Measurements from ENCODE around the gene GP1BB. TPM values are rescaled to one million over a fixed set of nuclear protein-coding genes. Genes with fewer than 3 reads are reported as not detected.

Gene GP1BB
- polyA plus RNA-seq, 3 donors, result 0.13 to 1.5 (median 0.26) TPM

DNA sequence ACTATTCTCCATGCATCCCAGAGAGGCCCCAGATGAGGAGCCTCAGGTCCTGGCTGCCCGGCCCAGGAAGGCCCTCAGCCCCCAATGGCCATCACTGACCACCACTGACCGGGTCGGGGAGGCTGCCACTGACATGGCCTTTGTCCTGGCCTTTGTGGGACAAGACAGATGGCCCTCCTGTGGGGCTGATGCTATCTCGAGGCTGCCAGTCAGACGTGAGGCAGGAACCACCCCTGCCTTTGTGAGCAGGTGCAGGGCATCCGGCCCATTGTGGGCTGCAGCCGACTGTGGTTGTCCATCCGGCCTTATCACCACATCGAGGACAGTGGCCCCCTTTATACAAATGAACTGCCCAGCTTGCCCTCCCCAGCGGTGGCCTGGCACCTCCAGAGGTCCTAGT is 5.5 kb downstream of the GP1BB start:
- Mint-ChIP-seq H3K27me3 (ENCODE audit: low read depth in 3 of 3) (peaks cover 24 to 58% (median 27%) of the 10 kb centered on the region in 3 donors), H3K4me1 (peaks cover 6% of the 10 kb centered on the region), H3K36me3 (peaks cover 0 to 2% of the 10 kb centered on the region in 2 donors), H3K4me3 (no peak overlapping the region), H3K27ac (no peak overlapping the region), H3K9me3 (peaks cover 0 to 8% (median 5%) of the 10 kb centered on the region in 7 donors)
- intact Hi-C loops (cut with micrococcal nuclease), result no loop called here
- no peaks in the 10 kb centered on the region for H3K79me2 ChIP-seq (ENCODE audit: insufficient read depth, low read length)
- H3K4me2 ChIP-seq (replicated peaks; ENCODE audit: extremely low read depth, low read length, poor library complexity, severe bottlenecking), result no peak overlapping the region
- H3K36me3 ChIP-seq (replicated peaks in 1 of 2; ENCODE audit: control insufficient read depth in 1 of 2, insufficient read depth in 2 of 2, low read length in 2 of 2), result no peaks in the 10 kb centered on the region
- DNase-seq, result no peak
- H4K20me1 ChIP-seq (ENCODE audit: insufficient read depth, low read length), result no peaks in the 10 kb centered on the region
- H3K9me3 ChIP-seq (replicated peaks in 1 of 2; ENCODE audit: control insufficient read depth in 1 of 2, insufficient read depth in 1 of 2, low read length in 2 of 2), result peaks cover 0 to 6% of the 10 kb centered on the region in 2 donors
- H3K27ac ChIP-seq (ENCODE audit: low read depth in 1 of 2, low read length in 2 of 2), result no peak overlapping the region
- H2AFZ ChIP-seq (ENCODE audit: insufficient read depth, low read depth, low read length, poor library complexity, severe bottlenecking), result no peak overlapping the region
- H3K27me3 ChIP-seq (ENCODE audit: control insufficient read depth in 2 of 2, insufficient read depth in 2 of 2, low read length in 2 of 2), result peaks cover 5 to 24% of the 10 kb centered on the region in 2 donors
- H3K4me3 ChIP-seq (replicated peaks in 1 of 3; ENCODE audit: low read depth in 2 of 3, low read length in 3 of 3), result no peak overlapping the region
- TF ChIP-seq CTCF (IDR thresholded peaks at IDR 0.05), result no peak
- H3K4me1 ChIP-seq (ENCODE audit: control insufficient read depth in 1 of 2, insufficient read depth in 2 of 2, low read length in 2 of 2), result peaks cover 8 to 14% of the 10 kb centered on the region in 2 donors
- no peak overlapping the region for H3K9ac ChIP-seq (ENCODE audit: insufficient read depth, low read length, poor library complexity, severe bottlenecking)
- 87% methylated on average over 5 of the region's 10 CpGs for WGBS (ENCODE audit: insufficient coverage)

DNA sequence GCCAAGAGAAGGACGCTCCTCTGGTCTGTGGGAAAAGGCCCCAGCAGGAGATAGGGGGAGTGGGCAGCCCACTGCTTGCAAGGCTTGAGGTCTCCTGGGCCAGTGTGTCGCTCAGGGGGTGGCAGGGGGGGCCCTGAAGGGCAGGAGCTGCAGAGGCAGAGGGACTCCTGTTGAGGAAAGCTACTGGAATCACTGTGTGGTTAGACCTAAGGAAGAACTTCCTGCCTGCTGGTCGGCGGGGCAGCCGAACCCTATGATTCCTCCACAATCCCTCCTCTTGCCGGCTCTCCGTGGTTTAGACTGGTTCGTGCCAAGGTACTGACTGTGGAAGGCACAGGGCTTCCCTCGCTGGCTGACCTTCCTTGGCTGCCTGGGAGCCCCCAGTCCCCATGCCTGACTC is 6.2 kb downstream of the GP1BB start:
- Histone ChIP-seq H3K4me2 (replicated peaks; ENCODE audit: extremely low read depth, low read length, poor library complexity, severe bottlenecking) (no peak overlapping the region), H3K27me3 (ENCODE audit: control insufficient read depth in 2 of 2, insufficient read depth in 2 of 2, low read length in 2 of 2) (peaks cover 3 to 21% of the 10 kb centered on the region in 2 donors), H3K9ac (ENCODE audit: insufficient read depth, low read length, poor library complexity, severe bottlenecking) (no peak overlapping the region), H3K9me3 (replicated peaks in 1 of 2; ENCODE audit: control insufficient read depth in 1 of 2, insufficient read depth in 1 of 2, low read length in 2 of 2) (peaks cover 0 to 3% of the 10 kb centered on the region in 2 donors), H3K79me2 (ENCODE audit: insufficient read depth, low read length) (no peaks in the 10 kb centered on the region), H3K27ac (ENCODE audit: low read depth in 1 of 2, low read length in 2 of 2) (no peak overlapping the region), H4K20me1 (ENCODE audit: insufficient read depth, low read length) (no peaks in the 10 kb centered on the region), H3K36me3 (replicated peaks in 1 of 2; ENCODE audit: control insufficient read depth in 1 of 2, insufficient read depth in 2 of 2, low read length in 2 of 2) (no peaks in the 10 kb centered on the region), H3K4me3 (replicated peaks in 1 of 3; ENCODE audit: low read depth in 2 of 3, low read length in 3 of 3) (no peak overlapping the region), H2AFZ (ENCODE audit: insufficient read depth, low read depth, low read length, poor library complexity, severe bottlenecking) (no peak overlapping the region), H3K4me1 (ENCODE audit: control insufficient read depth in 1 of 2, insufficient read depth in 2 of 2, low read length in 2 of 2) (peaks cover 7 to 8% of the 10 kb centered on the region in 2 donors)
- Mint-ChIP-seq H3K27ac (no peak overlapping the region), H3K9me3 (peaks cover 0 to 7% (median 4%) of the 10 kb centered on the region in 7 donors), H3K4me1 (peaks cover 6% of the 10 kb centered on the region), H3K27me3 (ENCODE audit: low read depth in 3 of 3) (peaks cover 22 to 60% (median 29%) of the 10 kb centered on the region in 3 donors), H3K36me3 (peaks cover 0 to 2% of the 10 kb centered on the region in 2 donors), H3K4me3 (no peak overlapping the region)
- intact Hi-C loops (cut with micrococcal nuclease), result no loop called here
- 93% methylated on average over 2 of the region's 9 CpGs for WGBS (ENCODE audit: insufficient coverage)
- TF ChIP-seq CTCF (IDR thresholded peaks at IDR 0.05), result no peak
- no peak for DNase-seq
